SK-N-SH treated with all-trans-retinoic acid at 6 μM for 48 hours (cell line): ENCODE data around the gene CMC2.
A peak's percentile ranks its signal among the peaks of the same experiment; 100 is the strongest.

Experiments used
- ATAC-seq: fragments of 200-7000 bp; cut with Tn5 transposase; 3 replicates; pipeline ENCODE4 v1.9.1; 2020; ENCODE audit warnings: mild to moderate bottlenecking, moderate library complexity
- ARNTL ChIP-seq: fragments of 450-650 bp; formaldehyde crosslinking; IDR thresholded peaks from 2 replicates; pipeline ENCODE4 v1.5.0; 2020; ENCODE audit warnings: low read depth, mild to moderate bottlenecking, moderate library complexity, borderline replicate concordance
- BACH2 ChIP-seq: fragments of 250-450 bp; sonication (Bioruptor Pico); IDR thresholded peaks from 2 replicates; pipeline ENCODE4 v1.9.0; 2021; ENCODE audit warnings: mild to moderate bottlenecking, borderline replicate concordance
- CSDC2 ChIP-seq: fragments of 250-450 bp; sonication (Bioruptor Pico); IDR thresholded peaks from 2 replicates; pipeline ENCODE4 v1.5.0; 2020; ENCODE audit warnings: mild to moderate bottlenecking, moderate library complexity
- ESRRG ChIP-seq: fragments of 250-450 bp; sonication (Bioruptor Pico); IDR thresholded peaks from 2 replicates; pipeline ENCODE4 v1.6.1; 2021; ENCODE audit warnings: mild to moderate bottlenecking
- ISL1 ChIP-seq: fragments of 250-450 bp; sonication (Bioruptor Pico); IDR thresholded peaks from 2 replicates; pipeline ENCODE4 v2.1.2; 2022; ENCODE audit warnings: mild to moderate bottlenecking, moderate library complexity
- OSR1 ChIP-seq: fragments of 250-450 bp; sonication (Bioruptor Pico); IDR thresholded peaks from 2 replicates; pipeline ENCODE4 v1.8.0; 2022; ENCODE audit warnings: moderate library complexity, mild to moderate bottlenecking, inconsistent platforms
- PATZ1 ChIP-seq: fragments of 250-450 bp; sonication (Bioruptor Pico); IDR thresholded peaks from 2 replicates; pipeline ENCODE4 v1.8.0; 2020; ENCODE audit warnings: mild to moderate bottlenecking, moderate library complexity, borderline replicate concordance
- PPARA ChIP-seq: fragments of 250-450 bp; sonication (Bioruptor Pico); IDR thresholded peaks from 2 replicates; pipeline ENCODE4 v1.5.0; 2020; ENCODE audit warnings: mild to moderate bottlenecking, borderline replicate concordance
- RARB ChIP-seq: fragments of 250-450 bp; sonication (Bioruptor Pico); IDR thresholded peaks from 2 replicates; pipeline ENCODE4 v1.8.0; 2021; ENCODE audit warnings: mild to moderate bottlenecking, moderate library complexity
- SNAI2 ChIP-seq: fragments of 250-450 bp; sonication (Bioruptor Pico); IDR thresholded peaks from 2 replicates; pipeline ENCODE4 v1.5.0; 2020; ENCODE audit warnings: mild to moderate bottlenecking, moderate library complexity
- TCF4 ChIP-seq: fragments of 250-450 bp; sonication (Bioruptor Pico); IDR thresholded peaks from 2 replicates; pipeline ENCODE4 v1.8.0; 2021; ENCODE audit warnings: mild to moderate bottlenecking, moderate library complexity, borderline replicate concordance
- TOX ChIP-seq: fragments of 250-450 bp; sonication (Bioruptor Pico); IDR thresholded peaks from 2 replicates; pipeline ENCODE4 v1.8.0; 2021; ENCODE audit warnings: mild to moderate bottlenecking, moderate library complexity, borderline replicate concordance
- TSHZ2 ChIP-seq: fragments of 250-450 bp; sonication (Bioruptor Pico); IDR thresholded peaks from 2 replicates; pipeline ENCODE4 v1.5.0; 2020; ENCODE audit warnings: mild to moderate bottlenecking, moderate library complexity
- ZC3H10 ChIP-seq: fragments of 250-450 bp; sonication (Bioruptor Pico); IDR thresholded peaks from 2 replicates; pipeline ENCODE4 v1.5.1; 2021; ENCODE audit warnings: mild to moderate bottlenecking, moderate library complexity
- ZFP3 ChIP-seq: fragments of 250-450 bp; sonication (Bioruptor Pico); IDR thresholded peaks from 2 replicates; pipeline ENCODE4 v1.5.0; 2020; ENCODE audit warnings: mild to moderate bottlenecking, moderate library complexity
- ZFP30 ChIP-seq: fragments of 450-650 bp; formaldehyde crosslinking; IDR thresholded peaks from 2 replicates; pipeline ENCODE4 v1.5.0; 2022; ENCODE audit warnings: mild to moderate bottlenecking, moderate library complexity
- ZNF565 ChIP-seq: fragments of 450-650 bp; formaldehyde crosslinking; conservative IDR thresholded peaks from 2 replicates; pipeline ENCODE4 v1.5.0; 2020; ENCODE audit warnings: low read depth, mild to moderate bottlenecking, moderate library complexity
- ZNF8 ChIP-seq: fragments of 450-650 bp; formaldehyde crosslinking; IDR thresholded peaks from 2 replicates; pipeline ENCODE4 v1.5.0; 2020; ENCODE audit warnings: mild to moderate bottlenecking, moderate library complexity
- TF ChIP-seq, protein P1 (sequence below): fragments of 250-450 bp; sonication (Bioruptor Pico); IDR thresholded peaks from 2 replicates; pipeline ENCODE4 v1.5.1; 2020; ENCODE audit warnings: low read depth, mild to moderate bottlenecking, moderate library complexity
- TF ChIP-seq, protein P2 (sequence below): fragments of 250-450 bp; sonication (Bioruptor Pico); IDR thresholded peaks from 2 replicates; pipeline ENCODE4 v1.8.0; 2021; ENCODE audit warnings: low read depth, mild to moderate bottlenecking, moderate library complexity, borderline replicate concordance

CMC2 gene

GRCh38 chr16:81035975-81036750 is 29.5 kb upstream of the CMC2 start:
- peak; percentile 44 for ATAC-seq

DNA sequence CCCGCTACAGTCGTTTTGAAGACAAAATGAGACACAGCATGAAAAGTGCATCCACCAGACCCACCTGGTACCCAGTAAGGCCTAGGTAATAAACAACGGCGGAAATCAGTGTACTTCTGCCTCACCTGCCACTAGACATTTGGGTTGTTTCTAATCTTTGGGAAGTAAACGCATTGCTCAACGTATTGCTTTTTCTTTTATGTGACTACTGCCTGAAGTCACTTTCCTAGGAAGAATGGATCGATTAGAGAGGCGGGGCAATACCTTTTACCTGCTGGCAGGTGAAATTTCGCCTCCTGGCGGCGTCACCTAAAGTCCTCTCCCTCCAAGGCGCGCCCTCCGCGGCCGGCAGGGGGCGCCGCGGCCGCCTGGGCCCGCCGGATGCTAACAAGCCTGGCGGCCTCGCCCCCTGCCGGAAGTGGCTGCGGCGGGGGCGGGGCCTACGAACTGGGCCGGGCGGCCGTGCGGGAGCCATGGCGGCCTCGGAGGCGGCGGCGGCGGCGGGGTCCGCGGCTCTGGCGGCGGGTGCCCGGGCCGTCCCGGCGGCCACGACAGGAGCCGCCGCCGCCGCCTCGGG is 28.8 kb upstream of the CMC2 start, which contains the start of gene ATMIN:
TSS of gene ATMIN (plus strand) at position 445 of the 577 bp plus-strand sequence. CDS start at position 474, 29 bp downstream.
- TF ChIP-seq RARB (CRISPR knock-in tag): no peak
- no peak for TF ChIP-seq ISL1 (CRISPR knock-in tag)
- TF ChIP-seq ZNF8 (CRISPR knock-in tag): no peak
- TF ChIP-seq BACH2 (CRISPR knock-in tag): no peak
- ATAC-seq: peak; percentile 98

More at GRCh38 chr16:81035975-81036750, 29.5 kb upstream of the CMC2 start:
- no peak for TF ChIP-seq OSR1 (CRISPR knock-in tag)
- TF ChIP-seq TOX (CRISPR knock-in tag): no peak
- TF ChIP-seq ZNF565: no peak
- no peak for TF ChIP-seq ZFP30 (CRISPR knock-in tag)
- no peak for TF ChIP-seq RARB (CRISPR knock-in tag)
- no peak for TF ChIP-seq TCF4 (CRISPR knock-in tag)
- TF ChIP-seq ZC3H10 (CRISPR knock-in tag): no peak

DNA sequence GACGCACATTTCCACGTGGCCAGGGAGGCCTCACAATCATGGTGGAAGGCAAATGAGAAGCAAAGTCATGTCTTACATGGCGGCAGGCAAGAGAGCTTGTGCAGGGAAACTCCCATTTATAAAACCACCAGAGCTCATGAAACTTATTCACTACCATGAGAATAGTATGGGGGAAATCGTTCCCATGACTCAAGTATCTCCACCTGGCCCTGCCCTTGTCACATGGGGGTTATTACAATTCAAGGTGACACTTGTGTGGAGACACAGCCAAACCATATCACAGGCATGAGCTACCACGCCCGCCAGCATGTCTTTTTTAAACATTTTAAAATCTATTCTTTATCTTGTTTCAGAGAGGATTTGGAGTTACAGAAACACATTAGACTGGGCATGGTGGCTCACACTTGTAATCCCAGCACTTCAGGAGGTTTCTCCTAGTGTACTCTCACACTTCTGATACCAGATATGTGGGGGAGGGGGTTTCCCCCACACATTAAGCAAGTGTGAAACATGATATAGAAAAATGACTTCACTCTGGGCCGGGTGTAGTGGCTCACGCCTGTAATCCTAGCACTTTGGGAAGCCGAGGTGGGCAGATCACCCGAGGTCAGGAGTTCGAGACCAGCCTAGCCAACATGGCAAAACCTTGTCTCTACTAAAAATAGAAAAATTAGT is 23.4 kb upstream of the CMC2 start:
- TF ChIP-seq ARNTL (CRISPR knock-in tag) (no peak), BACH2 (CRISPR knock-in tag) (no peak), CSDC2 (CRISPR knock-in tag) (no peak), ESRRG (CRISPR knock-in tag) (no peak), PPARA (CRISPR knock-in tag) (no peak), ZC3H10 (CRISPR knock-in tag) (no peak), ISL1 (CRISPR knock-in tag) (no peak), TOX (CRISPR knock-in tag) (no peak), ZFP30 (CRISPR knock-in tag) (no peak), SNAI2 (CRISPR knock-in tag) (no peak), TSHZ2 (CRISPR knock-in tag) (no peak), ZNF565 (no peak), TCF4 (CRISPR knock-in tag) (no peak), ZNF8 (CRISPR knock-in tag) (no peak), PATZ1 (CRISPR knock-in tag) (no peak), ZFP3 (CRISPR knock-in tag) (no peak)
- TF ChIP-seq, protein P1, sequence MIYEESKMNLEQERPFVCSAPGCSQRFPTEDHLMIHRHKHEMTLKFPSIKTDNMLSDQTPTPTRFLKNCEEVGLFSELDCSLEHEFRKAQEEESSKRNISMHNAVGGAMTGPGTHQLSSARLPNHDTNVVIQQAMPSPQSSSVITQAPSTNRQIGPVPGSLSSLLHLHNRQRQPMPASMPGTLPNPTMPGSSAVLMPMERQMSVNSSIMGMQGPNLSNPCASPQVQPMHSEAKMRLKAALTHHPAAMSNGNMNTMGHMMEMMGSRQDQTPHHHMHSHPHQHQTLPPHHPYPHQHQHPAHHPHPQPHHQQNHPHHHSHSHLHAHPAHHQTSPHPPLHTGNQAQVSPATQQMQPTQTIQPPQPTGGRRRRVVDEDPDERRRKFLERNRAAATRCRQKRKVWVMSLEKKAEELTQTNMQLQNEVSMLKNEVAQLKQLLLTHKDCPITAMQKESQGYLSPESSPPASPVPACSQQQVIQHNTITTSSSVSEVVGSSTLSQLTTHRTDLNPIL (CRISPR knock-in tag): no peak
- TF ChIP-seq, protein P2, sequence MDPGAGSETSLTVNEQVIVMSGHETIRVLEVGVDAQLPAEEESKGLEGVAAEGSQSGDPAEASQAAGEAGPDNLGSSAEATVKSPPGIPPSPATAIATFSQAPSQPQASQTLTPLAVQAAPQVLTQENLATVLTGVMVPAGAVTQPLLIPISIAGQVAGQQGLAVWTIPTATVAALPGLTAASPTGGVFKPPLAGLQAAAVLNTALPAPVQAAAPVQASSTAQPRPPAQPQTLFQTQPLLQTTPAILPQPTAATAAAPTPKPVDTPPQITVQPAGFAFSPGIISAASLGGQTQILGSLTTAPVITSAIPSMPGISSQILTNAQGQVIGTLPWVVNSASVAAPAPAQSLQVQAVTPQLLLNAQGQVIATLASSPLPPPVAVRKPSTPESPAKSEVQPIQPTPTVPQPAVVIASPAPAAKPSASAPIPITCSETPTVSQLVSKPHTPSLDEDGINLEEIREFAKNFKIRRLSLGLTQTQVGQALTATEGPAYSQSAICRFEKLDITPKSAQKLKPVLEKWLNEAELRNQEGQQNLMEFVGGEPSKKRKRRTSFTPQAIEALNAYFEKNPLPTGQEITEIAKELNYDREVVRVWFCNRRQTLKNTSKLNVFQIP (CRISPR knock-in tag): no peak
- ATAC-seq: no peak
